Measurements from ENCODE around the gene SERP2.
"Not testable (repeated sequence)": the region's sequence is repeated elsewhere in the genome, so short reads cannot be mapped to it uniquely, and the experiment has no call there.

SERP2 gene

DNA sequence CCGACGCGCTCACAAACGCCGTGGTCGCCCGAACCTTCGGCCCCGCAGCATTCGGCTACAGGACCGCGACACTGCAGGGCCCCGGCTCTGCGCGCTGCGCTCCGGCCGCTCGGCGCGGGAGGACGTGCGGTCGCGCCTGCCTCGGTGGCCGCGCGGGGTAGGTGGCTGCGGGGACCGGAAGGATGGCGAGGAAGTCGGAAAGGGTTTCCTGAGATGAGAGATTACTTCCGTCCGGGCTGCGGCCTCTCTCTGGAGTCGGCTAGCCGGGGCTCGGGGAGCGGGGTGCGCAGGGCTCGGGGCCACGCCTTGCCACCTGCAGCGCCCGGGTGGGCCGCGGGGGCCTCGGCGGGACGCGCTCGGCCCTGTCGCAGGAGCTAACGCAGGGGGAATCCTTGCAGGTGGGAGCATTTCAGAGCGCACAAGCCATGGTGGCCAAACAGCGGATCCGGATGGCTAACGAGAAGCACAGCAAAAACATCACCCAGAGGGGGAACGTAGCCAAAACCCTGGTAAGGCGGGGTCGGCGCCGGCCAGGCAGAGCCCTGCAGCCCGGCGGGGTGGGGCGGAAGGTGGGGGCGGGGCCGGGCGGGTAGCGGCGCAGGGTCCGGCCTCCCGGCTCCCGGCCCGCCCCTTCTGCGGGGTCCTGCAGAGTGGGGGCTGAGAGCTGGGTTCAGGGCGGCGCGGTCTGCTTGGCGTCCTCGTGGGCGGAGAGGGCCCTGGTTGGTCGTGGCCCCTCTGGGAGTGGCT is at the start of gene SERP2:
SERP2 (plus strand) TSS at position 224 of the 747 bp plus-strand sequence; CDS start at position 426, 202 bp downstream.
- peak within 1 kb of the TSS; percentile 30 for H3K9ac ChIP-seq (ENCODE audit: low read length)
- H3K9me3 ChIP-seq (ENCODE audit: low read length), result no peaks in the 10 kb centered on the region
- H3K4me1 ChIP-seq (ENCODE audit: insufficient read depth, low read length), result peaks cover 20% of the 10 kb centered on the region
- no peaks in the 10 kb centered on the region for H3K36me3 ChIP-seq (ENCODE audit: insufficient read depth, low read length)
- H3K27me3 ChIP-seq (ENCODE audit: control insufficient read depth in 1 of 2, insufficient read depth in 2 of 2, low read length in 2 of 2), result no peaks in the 10 kb centered on the region
- H3K27ac ChIP-seq (ENCODE audit: low read depth, low read length), result peak within 1 kb of the TSS; percentile 82
- H3K4me3 ChIP-seq (ENCODE audit: low read depth in 1 of 2, low read length in 2 of 2), result peak within 1 kb of the TSS; percentile 64 to 79

GRCh38 chr13:44326961-44327360 is 46.7 kb upstream of the SERP2 start:
- Histone ChIP-seq H3K9me3 (ENCODE audit: low read length) (no peaks in the 10 kb centered on the region), H3K9ac (ENCODE audit: low read length) (no peak overlapping the region), H3K36me3 (ENCODE audit: insufficient read depth, low read length) (no peaks in the 10 kb centered on the region), H3K4me1 (ENCODE audit: insufficient read depth, low read length) (peaks cover 30% of the 10 kb centered on the region), H3K4me3 (ENCODE audit: low read depth in 1 of 2, low read length in 2 of 2) (no peak overlapping the region), H3K27ac (ENCODE audit: low read depth, low read length) (peak overlapping the region; percentile 48), H3K27me3 (ENCODE audit: control insufficient read depth in 1 of 2, insufficient read depth in 2 of 2, low read length in 2 of 2) (no peaks in the 10 kb centered on the region)

DNA sequence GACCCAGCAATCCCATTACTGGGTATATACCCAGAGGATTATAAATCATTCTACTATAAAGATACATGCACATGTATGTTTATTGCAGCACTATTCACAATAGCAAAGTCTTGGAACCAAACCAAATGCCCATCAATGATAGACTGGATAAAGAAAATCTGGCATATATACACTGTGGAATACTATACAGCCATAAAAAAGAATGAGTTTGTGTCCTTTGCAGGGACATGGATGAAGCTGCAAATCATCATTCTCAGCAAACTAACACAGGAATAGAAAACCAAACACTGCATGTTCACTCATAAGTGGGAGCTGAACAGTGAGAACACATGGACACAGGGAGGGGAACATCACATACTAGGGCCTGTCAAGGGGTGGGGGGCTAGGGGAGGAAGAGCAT is 44.6 kb upstream of the SERP2 start:
- not testable (repeated sequence) for H3K36me3 ChIP-seq (ENCODE audit: insufficient read depth, low read length); H3K27ac ChIP-seq (ENCODE audit: low read depth, low read length); H3K27me3 ChIP-seq (ENCODE audit: control insufficient read depth in 1 of 2, insufficient read depth in 2 of 2, low read length in 2 of 2); H3K9me3 ChIP-seq (ENCODE audit: low read length); H3K9ac ChIP-seq (ENCODE audit: low read length); H3K4me3 ChIP-seq (ENCODE audit: low read depth in 1 of 2, low read length in 2 of 2)
- H3K4me1 ChIP-seq (ENCODE audit: insufficient read depth, low read length), result peaks cover 45% of the 10 kb centered on the region

GRCh38 chr13:44329909-44330545 is 43.6 kb upstream of the SERP2 start:
- H3K9me3 ChIP-seq (ENCODE audit: low read length), result no peaks in the 10 kb centered on the region
- H3K36me3 ChIP-seq (ENCODE audit: insufficient read depth, low read length), result no peaks in the 10 kb centered on the region
- H3K4me1 ChIP-seq (ENCODE audit: insufficient read depth, low read length), result peaks cover 45% of the 10 kb centered on the region
- H3K27ac ChIP-seq (ENCODE audit: low read depth, low read length), result no peak overlapping the region
- H3K27me3 ChIP-seq (ENCODE audit: control insufficient read depth in 1 of 2, insufficient read depth in 2 of 2, low read length in 2 of 2), result no peaks in the 10 kb centered on the region
- no peak overlapping the region for H3K4me3 ChIP-seq (ENCODE audit: low read depth in 1 of 2, low read length in 2 of 2)
- H3K9ac ChIP-seq (ENCODE audit: low read length), result no peak overlapping the region

DNA sequence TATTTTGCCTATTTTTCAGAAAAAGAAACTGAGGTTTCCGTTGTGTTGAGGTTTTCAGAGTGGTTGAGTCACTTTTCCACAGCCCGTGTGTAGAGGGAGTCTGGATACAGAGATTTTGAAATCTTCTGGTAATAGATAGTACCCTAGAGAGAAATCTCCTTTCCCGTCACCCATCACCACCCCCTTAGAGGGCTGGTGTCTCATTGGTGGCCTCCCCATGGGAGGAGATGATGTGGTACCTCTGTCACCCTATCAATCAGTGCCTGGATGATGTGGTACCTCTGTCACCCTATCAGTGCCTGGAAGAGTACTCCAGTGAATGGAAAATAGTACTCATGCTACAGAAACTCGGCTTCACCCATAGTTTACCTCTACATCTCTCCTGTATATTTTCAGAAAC is 42.2 kb upstream of the SERP2 start:
- Histone ChIP-seq H3K27ac (ENCODE audit: low read depth, low read length) (peak overlapping the region; percentile 81), H3K9me3 (ENCODE audit: low read length) (no peaks in the 10 kb centered on the region), H3K4me3 (ENCODE audit: low read depth in 1 of 2, low read length in 2 of 2) (no peak overlapping the region), H3K4me1 (ENCODE audit: insufficient read depth, low read length) (peaks cover 32% of the 10 kb centered on the region), H3K27me3 (ENCODE audit: control insufficient read depth in 1 of 2, insufficient read depth in 2 of 2, low read length in 2 of 2) (no peaks in the 10 kb centered on the region), H3K36me3 (ENCODE audit: insufficient read depth, low read length) (no peaks in the 10 kb centered on the region), H3K9ac (ENCODE audit: low read length) (no peak overlapping the region)

GRCh38 chr13:44331912-44332851 is 41.4 kb upstream of the SERP2 start:
- Histone ChIP-seq H3K9ac (ENCODE audit: low read length) (no peak overlapping the region), H3K36me3 (ENCODE audit: insufficient read depth, low read length) (no peaks in the 10 kb centered on the region), H3K27me3 (ENCODE audit: control insufficient read depth in 1 of 2, insufficient read depth in 2 of 2, low read length in 2 of 2) (no peaks in the 10 kb centered on the region), H3K4me3 (ENCODE audit: low read depth in 1 of 2, low read length in 2 of 2) (no peak overlapping the region), H3K4me1 (ENCODE audit: insufficient read depth, low read length) (peaks cover 26% of the 10 kb centered on the region), H3K27ac (ENCODE audit: low read depth, low read length) (peak overlapping the region; percentile 81), H3K9me3 (ENCODE audit: low read length) (no peaks in the 10 kb centered on the region)

DNA sequence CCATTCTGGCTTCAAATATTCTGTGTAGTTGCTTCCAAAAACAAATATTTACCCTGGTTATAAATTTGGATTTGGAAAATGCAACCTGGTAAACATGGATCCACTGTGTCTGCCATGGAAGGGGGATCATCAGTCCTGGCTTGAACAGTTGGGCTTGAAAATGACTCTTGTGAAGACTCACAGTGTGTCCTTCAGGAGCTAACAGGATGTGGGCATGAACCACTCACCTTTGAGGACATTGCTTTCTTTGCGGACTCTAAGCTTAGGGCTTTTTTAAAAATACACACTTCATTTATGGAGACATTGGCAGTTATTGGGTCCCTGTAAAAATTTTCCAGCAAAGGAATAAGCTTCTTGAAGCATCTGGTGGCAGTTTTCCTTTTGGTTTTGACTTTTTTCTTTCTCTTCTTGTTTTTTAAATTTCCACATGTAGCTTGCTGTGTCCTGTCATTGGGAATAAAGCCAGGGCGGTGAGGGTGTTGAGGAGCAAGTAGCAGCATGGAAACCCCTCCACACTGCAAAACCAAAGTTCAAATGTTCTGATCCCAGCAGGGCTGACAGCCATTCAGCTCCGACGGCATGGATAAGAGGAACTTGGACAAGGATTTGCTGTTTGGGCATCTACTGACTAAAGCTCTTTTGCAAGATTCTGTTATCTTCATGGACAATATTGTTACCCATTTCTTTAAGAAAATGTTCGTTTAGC is 39.5 kb upstream of the SERP2 start:
- Histone ChIP-seq H3K9me3 (ENCODE audit: low read length) (no peaks in the 10 kb centered on the region), H3K27me3 (ENCODE audit: control insufficient read depth in 1 of 2, insufficient read depth in 2 of 2, low read length in 2 of 2) (no peaks in the 10 kb centered on the region), H3K4me1 (ENCODE audit: insufficient read depth, low read length) (peaks cover 26% of the 10 kb centered on the region), H3K9ac (ENCODE audit: low read length) (no peak overlapping the region), H3K4me3 (ENCODE audit: low read depth in 1 of 2, low read length in 2 of 2) (no peak overlapping the region), H3K27ac (ENCODE audit: low read depth, low read length) (no peak overlapping the region), H3K36me3 (ENCODE audit: insufficient read depth, low read length) (no peaks in the 10 kb centered on the region)

DNA sequence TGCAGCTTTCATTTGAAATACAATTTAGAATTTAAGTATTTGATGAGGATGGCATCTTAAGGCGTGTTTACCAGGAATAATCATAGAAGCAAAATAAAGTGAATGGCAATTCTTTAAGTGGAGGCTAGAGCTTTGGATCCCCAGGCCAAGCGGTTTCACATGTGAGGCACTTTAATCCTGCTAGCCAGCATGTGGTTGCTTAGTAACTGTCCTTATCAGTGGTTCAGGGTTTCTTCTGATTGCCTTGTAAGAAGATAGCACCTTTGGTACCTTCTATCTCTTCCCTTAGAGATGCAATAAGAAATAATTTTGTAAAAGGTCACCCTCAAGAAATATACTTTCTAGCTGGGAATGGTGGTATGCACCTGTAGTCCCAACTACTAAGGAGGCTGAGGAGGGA is 38.9 kb upstream of the SERP2 start:
- Histone ChIP-seq H3K27ac (ENCODE audit: low read depth, low read length) (no peak overlapping the region), H3K9ac (ENCODE audit: low read length) (no peak overlapping the region), H3K4me1 (ENCODE audit: insufficient read depth, low read length) (peaks cover 26% of the 10 kb centered on the region), H3K9me3 (ENCODE audit: low read length) (no peaks in the 10 kb centered on the region), H3K27me3 (ENCODE audit: control insufficient read depth in 1 of 2, insufficient read depth in 2 of 2, low read length in 2 of 2) (no peaks in the 10 kb centered on the region), H3K4me3 (ENCODE audit: low read depth in 1 of 2, low read length in 2 of 2) (no peak overlapping the region), H3K36me3 (ENCODE audit: insufficient read depth, low read length) (no peaks in the 10 kb centered on the region)

GRCh38 chr13:44336934-44337333 is 36.7 kb upstream of the SERP2 start:
- H3K9ac ChIP-seq (ENCODE audit: low read length), result no peak overlapping the region
- H3K27ac ChIP-seq (ENCODE audit: low read depth, low read length), result no peak overlapping the region
- no peaks in the 10 kb centered on the region for H3K9me3 ChIP-seq (ENCODE audit: low read length)
- no peaks in the 10 kb centered on the region for H3K27me3 ChIP-seq (ENCODE audit: control insufficient read depth in 1 of 2, insufficient read depth in 2 of 2, low read length in 2 of 2)
- H3K36me3 ChIP-seq (ENCODE audit: insufficient read depth, low read length), result no peaks in the 10 kb centered on the region
- H3K4me3 ChIP-seq (ENCODE audit: low read depth in 1 of 2, low read length in 2 of 2), result no peak overlapping the region
- H3K4me1 ChIP-seq (ENCODE audit: insufficient read depth, low read length), result peaks cover 15% of the 10 kb centered on the region

DNA sequence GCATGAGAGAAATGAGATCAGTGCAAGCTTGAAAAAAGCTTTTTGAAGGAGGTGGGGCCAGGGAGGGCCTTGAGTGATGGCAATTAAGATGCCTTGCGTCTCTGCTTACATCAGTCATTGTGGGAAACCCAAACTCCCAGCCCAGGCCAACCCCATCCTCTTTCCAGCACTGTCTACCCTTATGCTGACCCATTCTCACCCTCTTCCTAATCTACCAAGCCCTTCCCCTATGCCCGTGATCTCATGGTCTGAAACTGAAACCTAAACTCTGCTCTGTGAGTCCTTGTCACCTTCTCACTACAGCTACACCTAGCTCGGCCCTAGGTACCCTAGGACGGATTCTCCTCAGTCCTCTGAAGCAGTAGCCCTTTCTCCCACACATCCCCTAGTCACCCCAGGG is 36.0 kb upstream of the SERP2 start:
- H3K27me3 ChIP-seq (ENCODE audit: control insufficient read depth in 1 of 2, insufficient read depth in 2 of 2, low read length in 2 of 2), result no peaks in the 10 kb centered on the region
- no peak overlapping the region for H3K27ac ChIP-seq (ENCODE audit: low read depth, low read length)
- H3K4me3 ChIP-seq (ENCODE audit: low read depth in 1 of 2, low read length in 2 of 2), result no peak overlapping the region
- H3K9me3 ChIP-seq (ENCODE audit: low read length), result no peaks in the 10 kb centered on the region
- H3K36me3 ChIP-seq (ENCODE audit: insufficient read depth, low read length), result no peaks in the 10 kb centered on the region
- peaks cover 9% of the 10 kb centered on the region for H3K4me1 ChIP-seq (ENCODE audit: insufficient read depth, low read length)
- no peak overlapping the region for H3K9ac ChIP-seq (ENCODE audit: low read length)

- no peak overlapping the region for H3K4me3 ChIP-seq (ENCODE audit: low read depth in 1 of 2, low read length in 2 of 2)
- no peaks in the 10 kb centered on the region for H3K4me1 ChIP-seq (ENCODE audit: insufficient read depth, low read length)
- H3K9ac ChIP-seq (ENCODE audit: low read length), result no peak overlapping the region
- no peaks in the 10 kb centered on the region for H3K36me3 ChIP-seq (ENCODE audit: insufficient read depth, low read length)
- no peaks in the 10 kb centered on the region for H3K9me3 ChIP-seq (ENCODE audit: low read length)
- no peaks in the 10 kb centered on the region for H3K27me3 ChIP-seq (ENCODE audit: control insufficient read depth in 1 of 2, insufficient read depth in 2 of 2, low read length in 2 of 2)
- H3K27ac ChIP-seq (ENCODE audit: low read depth, low read length), result no peak overlapping the region
These were observed 33.1 kb upstream of the SERP2 start for GRCh38 chr13:44340508-44340907.

Measured in muscle layer of colon (tissue), 2 donors.